A172 (cell line): ENCODE data around the gene ITPRIPL1. TPM values are rescaled to one million over a fixed set of nuclear protein-coding genes. Genes with fewer than 3 reads are reported as not detected.
"Not testable (repeated sequence)": the region's sequence is repeated elsewhere in the genome, so short reads cannot be mapped to it uniquely, and the experiment has no call there.

Experiments
- DNase-seq: peaks from one replicate; pipeline ENCODE4 v3.0.0-alpha.2; 2015; ENCODE audit warnings: low spot score
- total RNA-seq: library from RNA; depleted of rRNA; stranded (reverse); fragments of >200 nt; shearing (Covaris generic); gene quantifications from 2 replicates; pipeline ENCODE4 v1.2.3, GENCODE V29; 2014; rRNA removed

ITPRIPL1 gene, protein sequence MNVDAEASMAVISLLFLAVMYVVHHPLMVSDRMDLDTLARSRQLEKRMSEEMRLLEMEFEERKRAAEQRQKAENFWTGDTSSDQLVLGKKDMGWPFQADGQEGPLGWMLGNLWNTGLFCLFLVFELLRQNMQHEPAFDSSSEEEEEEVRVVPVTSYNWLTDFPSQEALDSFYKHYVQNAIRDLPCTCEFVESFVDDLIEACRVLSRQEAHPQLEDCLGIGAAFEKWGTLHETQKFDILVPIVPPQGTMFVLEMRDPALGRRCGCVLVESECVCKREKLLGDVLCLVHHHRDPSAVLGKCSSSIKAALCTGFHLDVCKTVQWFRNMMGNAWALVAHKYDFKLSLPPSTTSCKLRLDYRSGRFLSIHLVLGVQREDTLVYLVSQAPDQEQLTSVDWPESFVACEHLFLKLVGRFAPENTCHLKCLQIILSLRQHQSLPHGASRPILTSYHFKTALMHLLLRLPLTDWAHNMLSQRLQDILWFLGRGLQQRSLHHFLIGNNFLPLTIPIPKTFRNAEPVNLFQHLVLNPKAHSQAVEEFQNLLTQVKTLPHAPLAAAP
- total RNA-seq, result not detected in 2 replicates

DNA sequence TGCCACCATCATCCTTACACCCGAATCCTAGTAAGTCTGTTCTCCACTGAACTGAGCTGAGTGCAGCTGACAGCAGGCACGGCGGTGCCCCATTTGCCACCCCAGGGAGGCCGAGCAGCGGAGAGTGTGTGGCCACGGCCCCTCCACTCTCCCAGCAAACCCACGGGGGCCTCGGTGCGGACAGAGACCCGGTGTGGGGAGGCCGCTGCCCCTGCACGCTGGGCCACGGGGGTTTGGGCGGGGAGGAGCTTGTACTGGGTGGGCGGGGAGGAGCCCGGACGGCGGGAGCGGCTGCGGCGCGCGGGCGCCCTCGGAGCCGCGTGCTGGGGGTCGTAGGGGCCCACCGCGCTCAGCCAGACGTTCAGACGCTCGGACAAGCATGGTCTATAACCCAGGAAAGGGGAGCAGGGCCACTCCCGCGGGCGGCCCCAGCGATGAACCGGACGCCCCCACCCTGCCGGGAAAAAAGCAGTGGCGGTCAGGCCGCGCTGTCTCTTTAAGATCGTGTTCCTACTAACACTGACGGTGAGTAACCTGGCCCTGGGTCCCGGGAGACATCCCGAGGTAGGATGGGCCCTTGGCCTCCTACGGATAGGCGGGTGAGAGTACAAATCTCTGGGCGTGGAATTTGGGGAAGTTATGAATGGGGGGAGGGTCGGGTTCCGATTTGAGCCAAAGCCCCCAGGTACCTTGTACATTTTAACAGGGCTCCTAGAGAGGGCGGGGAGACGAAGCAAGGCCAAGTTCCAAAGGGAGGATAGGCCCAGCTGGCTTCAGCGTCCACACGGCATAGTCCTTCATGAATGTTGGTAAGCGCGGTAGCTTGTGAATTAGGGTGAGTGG lies at the start of gene ITPRIPL1:
TSS of gene ITPRIPL1 (plus strand) at position 277 of the 843 bp plus-strand sequence. CDS start at position 800, 523 bp downstream.
- no peak for DNase-seq

DNA sequence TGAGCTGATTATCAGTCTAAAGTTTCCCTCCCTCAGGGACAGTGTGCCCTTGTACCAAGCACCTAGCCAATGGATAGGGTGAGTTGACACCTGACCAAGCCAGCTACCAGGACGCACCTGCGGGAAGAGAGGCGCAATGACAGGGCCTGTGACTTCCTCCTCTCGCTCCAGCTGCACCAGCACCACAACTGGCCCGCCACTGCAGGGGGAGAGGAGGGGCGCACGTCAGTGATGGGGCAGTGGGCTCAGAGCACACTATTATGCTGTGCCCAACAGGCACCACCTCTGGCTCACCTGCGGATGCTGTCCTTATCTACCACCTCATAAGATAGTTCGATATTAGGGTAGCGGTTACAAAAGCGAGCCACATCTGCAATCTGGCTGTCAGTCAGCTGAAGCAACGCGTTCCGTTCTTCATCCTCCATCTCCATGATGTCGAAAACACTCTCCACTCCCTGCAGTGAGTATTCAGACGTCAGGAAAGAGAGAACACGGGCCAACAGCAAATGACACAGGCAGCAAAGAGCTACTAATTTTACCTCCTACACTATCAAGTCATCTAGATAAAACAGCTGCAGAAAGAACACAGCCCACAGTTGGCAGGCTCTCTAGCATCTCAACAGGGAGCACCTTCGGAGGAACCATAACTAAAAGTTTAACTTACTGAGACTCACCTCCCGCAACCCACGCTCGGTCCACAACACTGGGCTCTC lies 48.2 kb upstream of the ITPRIPL1 start:
- DNase-seq, result no peak

DNA sequence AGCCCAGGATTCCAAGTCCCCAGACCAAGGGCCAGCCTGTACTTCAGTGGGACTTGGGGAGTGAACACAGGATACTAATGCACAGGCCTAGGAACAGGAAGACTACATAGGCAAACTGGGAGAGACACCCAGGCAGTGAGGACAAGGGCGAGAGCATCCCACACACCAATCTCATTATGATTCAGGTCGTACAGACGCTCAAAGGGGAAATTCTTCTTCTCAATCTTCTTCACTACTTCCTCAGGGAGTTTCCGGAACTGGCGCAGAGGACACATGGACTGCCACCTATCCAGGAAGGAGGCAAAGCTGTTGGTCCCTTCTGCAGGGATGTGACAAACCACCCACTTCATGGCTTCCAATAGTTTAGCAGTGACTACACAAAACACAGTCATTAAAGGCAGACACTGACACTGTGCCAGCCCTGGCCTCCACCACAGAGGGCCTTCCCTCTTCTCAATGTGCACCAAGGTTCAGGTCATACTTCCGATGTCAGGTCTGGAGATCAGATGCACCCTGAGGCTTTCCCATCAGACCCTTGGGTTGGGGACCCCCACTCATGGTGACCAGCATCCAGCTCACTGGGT lies 37.8 kb upstream of the ITPRIPL1 start:
- DNase-seq, result no peak

DNA sequence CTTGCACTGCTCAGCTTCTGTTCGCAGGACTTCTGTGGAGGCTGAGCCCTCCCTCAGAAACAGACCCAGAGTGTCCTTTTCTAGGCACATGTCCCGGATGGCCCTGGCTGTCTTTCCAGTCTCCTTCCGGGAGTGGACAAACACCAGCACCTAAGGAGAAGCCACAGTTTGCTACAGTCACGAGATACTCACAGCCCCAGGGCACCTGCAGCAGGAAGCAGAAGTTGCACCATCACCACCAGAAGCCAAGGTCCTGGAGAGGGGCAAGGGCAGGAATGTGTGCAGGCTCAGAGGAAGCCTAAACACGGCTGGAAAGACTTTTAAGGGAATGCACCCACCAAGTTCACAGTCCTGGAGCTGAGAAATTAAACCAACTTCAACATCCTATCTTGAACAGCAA lies 33.4 kb upstream of the ITPRIPL1 start:
- DNase-seq, result no peak

DNA sequence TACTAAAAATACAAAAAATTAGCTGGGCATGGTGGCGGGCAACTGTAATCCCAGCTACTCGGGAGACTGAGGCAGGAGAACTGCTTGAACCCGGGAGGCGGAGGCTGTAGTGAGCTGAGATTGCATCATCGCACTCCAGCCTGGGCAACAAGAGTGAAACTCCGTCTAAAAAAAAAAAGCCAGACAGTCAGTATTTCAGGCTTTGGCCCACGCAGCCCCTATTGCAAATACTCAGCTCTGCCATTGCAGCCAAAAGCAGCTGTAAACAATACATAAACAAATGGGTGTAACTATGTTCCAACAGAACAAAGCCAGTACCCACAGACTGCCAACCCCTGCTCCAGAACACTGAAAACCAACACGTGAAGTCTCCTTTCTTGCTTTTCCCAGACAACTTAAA lies 30.8 kb upstream of the ITPRIPL1 start:
- not testable (repeated sequence) for DNase-seq

DNA sequence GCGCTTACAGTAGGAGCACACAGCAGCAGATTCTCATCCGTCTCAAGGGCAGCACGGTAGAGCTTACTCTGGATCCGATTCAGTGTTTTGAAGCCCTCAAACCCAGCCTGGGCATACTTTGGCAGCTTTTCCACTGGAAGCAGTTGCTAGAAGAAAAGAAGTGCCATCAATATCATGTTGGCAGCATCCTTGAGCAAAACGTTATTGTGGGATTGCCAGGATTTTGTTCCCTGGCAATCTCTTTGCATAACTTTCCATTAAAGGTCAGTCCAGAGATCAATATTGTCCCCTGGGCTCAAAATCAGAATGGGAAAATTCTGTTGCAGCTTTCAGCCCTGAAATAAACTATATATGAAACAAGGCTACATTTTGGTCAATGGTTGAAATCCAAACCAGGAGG lies 28.2 kb upstream of the ITPRIPL1 start:
- no peak for DNase-seq

DNA sequence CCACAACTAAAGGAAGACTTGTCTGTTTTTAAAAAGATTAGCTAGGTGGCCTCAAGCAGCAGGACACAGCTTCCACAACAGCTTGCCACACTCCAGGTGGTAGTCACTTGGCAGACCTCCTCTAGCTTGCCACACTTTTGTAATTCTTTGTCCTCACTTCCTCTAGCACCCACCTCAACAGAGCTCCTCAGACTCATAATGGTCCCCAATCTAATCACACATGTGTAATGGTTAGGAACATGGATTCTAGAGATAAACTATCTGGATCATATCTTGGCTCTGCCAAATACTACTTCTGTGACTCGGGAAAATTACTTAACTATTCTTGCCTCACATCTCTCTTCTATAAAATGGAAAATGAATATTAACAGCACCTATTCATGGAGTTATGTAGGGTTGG lies 23.3 kb upstream of the ITPRIPL1 start:
- DNase-seq, result no peak

DNA sequence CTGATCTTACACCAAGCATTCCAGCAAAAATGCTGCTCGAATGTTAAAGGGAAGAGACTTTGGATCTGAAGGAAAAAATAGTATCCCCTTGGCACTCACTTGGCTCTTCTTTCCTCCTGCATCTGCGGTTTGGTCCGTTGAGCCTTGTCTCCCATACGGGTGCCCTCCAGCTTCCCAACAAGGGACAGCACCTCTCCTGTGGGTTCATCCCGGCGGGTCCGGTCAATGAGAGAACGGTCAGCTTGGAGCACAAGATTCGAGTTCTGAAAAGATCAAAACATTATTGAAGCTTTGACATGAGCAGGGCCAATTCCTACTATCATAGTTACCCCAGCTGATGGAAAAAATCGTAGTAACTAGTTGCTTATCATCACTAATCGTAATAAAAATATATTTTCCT lies 20.5 kb upstream of the ITPRIPL1 start:
- DNase-seq, result no peak

DNA sequence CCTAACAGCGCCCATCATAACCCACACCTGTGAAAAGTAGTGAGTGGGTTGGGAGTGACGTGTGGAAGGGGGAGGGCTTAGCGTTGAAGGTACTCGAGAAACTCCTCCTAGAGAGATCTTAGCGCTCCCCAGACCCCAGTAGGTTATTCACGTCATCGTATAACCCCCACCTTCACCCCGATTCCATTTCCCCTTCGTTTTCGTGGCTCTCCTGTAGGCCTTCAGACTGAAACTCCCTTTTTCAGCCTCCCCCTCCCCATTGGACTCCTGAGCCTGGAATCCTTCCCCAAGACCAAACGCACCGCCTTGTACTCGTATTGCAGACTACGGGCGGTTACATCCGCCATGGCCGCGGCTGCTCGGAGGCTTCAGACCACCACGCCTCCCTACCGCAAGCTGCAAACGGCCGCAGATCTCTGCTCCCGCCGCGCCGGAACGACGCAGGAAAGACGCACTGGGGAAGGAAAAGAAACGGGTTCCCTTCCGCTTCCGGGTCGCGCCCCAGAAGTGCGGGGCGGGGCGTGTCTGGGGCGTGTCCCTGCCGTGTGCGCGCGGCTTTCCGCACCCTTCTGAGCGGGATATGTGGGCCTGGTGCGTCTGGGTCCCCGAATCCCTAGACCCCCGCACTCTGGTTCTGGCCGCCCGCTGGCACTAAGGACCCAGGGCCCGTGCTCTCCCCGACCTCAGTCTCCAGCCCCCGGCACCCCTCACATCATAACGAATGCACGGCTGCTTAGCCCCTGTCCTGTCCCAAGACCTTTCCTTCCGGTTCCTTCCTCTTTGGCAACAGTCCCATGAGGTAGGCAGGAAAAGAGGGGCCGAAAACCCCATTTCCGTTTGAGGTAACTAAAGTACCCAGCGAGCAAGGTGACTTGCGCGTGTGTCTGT lies 19.8 kb upstream of the ITPRIPL1 start, which contains the start of gene SNRNP200:
TSS of gene SNRNP200 (minus strand) at position 456 of the 888 bp plus-strand sequence. CDS start at position 347, 109 bp downstream.
- peak; percentile 82 for DNase-seq

DNA sequence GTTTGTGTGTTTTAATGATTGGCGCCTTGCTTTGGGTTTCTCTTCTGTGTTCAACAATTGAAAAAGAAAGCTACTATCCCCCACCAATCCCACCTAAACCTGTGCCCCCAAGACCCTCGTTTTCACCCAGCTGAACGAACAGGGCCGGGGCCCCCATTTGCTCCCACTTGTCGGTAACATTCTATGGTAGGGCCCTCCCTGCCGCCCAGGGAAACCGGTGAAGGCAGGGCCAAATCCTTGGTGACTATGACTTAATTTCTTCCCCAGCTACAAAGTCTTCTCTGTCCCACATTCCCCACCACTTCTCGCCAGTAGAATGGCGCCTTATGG lies 19.2 kb upstream of the ITPRIPL1 start:
- DNase-seq, result no peak

DNA sequence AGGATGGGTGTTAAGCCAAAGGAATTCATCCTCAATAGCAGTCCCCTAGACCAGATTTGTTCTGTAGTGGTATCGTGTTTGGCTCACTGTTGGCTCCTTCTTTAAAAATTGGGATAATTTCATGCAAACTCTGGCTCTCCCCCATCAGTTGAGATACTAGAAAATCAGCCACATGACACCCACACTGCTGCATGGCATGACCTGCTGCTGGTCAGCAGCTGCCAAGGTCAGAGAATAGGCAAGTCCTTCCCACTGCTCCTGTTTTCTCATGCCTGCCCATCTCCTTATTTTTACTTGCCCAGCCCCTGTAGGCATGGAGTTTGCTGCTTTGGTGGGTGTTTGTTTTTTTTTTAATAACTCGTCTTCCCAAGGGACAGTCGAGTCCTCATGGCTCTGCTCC lies 18.7 kb upstream of the ITPRIPL1 start:
- DNase-seq, result no peak

DNA sequence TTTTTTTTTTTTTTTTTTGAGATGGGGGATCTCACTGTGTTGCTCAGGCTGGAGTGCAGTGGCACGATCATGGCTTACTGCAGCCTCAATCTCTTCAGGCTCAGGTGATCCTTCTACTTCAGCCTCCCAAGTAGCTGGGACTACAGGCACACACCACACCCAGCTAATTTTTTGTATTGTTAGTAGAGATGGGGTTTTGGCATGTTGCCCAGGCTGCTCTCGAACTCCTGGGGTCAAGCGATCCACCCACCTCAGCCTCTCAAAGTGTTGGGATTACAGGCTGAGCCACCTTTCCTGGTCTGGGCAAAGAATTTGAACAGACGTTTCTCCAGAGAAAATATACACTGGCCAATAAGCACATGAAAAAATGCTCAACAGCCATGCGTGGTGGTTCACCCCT lies 16.9 kb upstream of the ITPRIPL1 start:
- DNase-seq, result no peak

DNA sequence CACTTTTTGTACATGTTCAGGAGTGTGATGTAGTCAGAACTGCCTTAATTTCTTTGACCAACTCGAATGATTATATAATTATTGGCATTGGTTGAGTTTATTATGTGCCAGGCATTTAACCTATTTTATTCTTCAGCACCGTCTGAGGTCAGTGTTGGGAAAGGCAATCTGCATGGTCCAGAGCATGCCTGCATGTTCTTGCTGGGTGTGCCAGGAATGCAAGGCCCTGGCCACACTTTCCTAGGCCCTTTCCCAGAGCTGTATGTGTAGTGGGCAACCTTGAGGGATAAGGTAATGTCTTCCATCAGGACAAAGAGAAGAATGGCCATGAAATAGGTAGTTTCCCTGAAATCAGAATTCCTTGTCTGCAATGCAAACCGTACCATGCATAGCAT lies 10.1 kb upstream of the ITPRIPL1 start:
- DNase-seq, result no peak

DNA sequence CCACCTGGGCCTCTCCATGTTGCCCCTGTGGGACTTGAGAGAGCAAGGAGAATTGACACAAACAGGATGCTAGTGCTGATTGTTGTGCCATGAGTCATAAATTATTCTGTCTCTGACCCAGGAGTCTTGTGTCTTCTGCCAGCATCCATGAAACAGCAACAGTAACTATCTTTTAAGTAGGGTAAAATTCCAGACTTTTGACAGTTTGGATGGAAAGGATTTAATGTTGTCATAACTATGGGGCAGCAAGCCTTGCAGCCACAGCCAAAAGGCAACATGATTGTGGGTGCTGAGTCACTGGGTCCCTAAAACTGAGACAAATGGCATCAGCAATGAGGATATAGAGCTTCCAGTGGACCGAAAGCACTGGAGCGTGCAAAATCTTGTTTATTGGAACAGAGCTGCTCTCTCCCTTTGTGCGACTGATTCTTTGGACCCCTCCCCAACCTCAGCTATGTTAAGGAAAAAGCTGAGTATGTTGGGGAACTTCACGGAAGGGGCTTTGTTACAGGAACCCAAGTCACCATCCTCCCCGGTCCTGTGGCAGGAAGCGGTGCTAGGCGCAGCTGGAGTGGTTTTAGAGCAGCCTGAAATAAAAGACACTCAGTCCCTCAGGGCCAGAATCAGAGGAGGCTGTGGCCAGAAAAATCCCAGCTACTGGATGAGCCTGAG lies 9.6 kb upstream of the ITPRIPL1 start:
- DNase-seq, result peak; percentile 88

DNA sequence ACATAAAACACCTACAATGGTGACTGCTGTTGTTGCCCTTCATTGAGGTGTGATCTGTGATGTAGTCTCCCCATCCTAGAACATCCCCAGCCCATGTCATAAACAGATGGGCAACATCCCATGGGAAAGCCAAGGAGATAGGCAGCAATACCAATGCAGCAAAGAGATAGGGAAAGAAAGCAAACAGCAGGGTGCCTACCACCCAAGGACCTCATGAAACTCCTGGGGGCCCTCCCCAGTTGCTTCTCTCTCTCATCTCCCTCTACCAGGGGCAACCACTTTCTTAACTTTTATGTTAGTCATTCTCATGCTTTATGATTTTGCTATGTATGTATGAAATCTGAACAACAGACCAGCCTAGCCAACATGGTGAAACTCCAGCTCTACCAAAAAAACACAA lies 8.1 kb upstream of the ITPRIPL1 start:
- no peak for DNase-seq

DNA sequence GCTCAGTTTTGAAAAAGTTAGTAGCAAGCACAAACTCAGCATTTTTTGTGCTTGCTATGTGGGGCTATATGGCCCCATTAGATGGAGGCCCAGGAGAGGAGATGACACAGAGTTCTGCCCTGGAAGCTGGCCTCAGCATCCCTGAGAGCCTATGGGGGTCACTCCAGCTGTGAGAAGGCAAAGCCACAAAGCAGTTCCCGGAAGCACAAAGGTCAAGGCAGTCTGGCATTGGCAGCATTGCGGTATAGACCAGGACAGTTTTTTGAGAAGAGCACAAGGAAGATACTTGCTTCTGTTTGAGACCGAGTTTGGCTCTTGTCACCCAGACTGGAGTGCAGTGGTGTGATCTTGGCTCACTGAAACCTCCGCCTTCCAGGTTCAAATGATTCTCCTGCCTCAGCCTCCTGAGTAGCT lies 7.5 kb upstream of the ITPRIPL1 start:
- DNase-seq, result no peak

DNA sequence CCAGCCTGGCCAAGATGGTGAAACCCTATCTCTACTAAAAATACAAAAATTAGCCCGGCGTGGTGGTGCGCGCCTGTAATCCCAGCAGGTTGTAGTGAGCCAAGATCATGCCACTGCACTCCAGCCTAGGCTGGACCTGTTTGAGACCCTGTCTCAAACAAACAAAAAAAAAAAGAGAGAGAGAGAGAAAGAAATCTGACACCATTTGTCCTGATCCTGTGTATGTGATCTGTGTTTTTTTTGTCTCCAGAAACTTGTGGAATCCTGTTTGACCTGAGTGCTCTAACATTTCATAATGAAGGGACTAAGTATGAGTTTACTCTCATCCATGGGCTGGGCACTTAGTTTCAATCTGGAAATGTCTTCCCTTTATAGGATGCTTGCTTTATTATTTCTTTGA lies 6.4 kb upstream of the ITPRIPL1 start:
- no peak for DNase-seq

DNA sequence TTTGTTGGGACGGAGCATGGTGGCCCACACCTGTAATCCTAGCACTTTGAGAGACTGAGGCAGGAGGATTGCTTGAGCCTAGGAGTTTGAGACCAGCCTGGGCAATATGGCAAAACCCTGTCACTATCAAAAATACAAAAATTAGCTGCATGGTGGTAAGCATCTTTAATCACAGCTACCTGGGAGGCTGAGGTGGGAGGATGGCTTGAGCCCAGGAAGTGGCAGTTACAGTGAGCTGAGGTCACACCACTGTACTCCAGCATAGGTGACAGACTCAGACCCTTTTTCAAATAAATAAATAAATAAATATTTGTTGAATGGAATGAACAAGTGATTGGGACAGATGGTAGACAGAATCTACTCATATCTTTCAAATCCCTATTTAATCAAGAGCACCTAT lies 5.7 kb upstream of the ITPRIPL1 start:
- no peak for DNase-seq

DNA sequence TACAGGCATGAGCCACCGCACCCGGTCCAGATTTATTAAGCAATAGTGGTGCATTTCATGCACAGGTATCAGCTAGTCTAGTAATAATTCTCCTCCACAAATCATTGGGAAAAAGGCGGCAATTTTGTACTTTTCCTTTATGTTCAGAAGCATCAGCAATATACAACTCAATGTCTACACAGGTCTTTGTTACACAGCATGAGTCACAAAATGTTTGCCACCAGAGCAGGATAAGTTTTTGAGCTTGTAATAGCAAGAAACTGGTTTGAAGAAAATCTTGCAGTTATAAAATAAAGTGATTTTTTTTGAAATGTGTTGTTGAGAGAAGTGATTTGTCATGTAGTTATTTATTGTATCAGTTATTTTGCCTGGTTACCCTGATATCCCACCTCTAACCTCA lies 4.8 kb upstream of the ITPRIPL1 start:
- DNase-seq, result no peak
